DMS114 treated with DMSO at 0.1 percent for 48 hours (cell line): ENCODE results near the gene CEND1.
"Not testable (repeated sequence)": the region's sequence is repeated elsewhere in the genome, so short reads cannot be mapped to it uniquely, and the experiment has no call there.

Source experiments
- DNase-seq: peaks from one replicate; lab custom pipeline; 2025; ENCODE audit not compliant: unreplicated experiment; lab: John Stamatoyannopoulos, UW

The CEND1 gene

DNA sequence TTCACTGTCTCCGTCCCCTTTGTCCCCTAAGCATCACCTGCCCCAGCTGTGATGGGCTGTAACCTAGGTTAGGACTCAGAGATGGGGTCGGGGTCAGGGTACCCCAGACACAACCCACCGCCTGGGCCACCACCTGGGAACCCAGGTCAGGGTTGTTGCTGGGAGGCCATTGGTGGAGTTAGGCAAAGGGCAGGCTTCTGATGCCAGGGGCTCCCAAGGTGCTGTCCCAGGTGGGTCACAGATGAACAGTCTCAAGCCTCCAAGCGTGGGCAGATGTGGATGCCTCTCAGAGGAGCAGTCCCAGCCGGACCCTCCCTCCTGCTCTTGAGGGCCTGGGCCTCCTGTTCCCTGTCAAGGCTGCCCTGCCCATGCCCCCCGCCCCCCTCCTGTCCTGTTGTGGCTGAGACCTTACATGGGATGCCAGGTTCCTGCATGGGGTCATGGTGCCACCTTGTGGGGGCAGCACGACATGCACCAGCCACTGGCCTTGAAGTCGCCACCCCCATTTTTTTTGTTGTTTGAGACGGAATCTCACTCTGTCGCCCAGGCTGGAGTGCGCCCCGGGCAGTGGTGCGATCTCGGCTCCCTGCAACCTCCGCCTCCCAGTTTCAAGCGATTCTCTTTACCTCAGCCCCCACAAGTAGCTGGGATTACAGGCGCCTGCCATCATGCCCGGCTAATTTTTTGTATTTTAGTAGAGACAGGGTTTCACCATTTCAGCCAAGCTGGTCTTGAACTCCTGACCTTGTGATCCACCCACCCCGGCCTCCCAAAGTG, 24.7 kb downstream of the CEND1 start:
- no peak for DNase-seq

DNA sequence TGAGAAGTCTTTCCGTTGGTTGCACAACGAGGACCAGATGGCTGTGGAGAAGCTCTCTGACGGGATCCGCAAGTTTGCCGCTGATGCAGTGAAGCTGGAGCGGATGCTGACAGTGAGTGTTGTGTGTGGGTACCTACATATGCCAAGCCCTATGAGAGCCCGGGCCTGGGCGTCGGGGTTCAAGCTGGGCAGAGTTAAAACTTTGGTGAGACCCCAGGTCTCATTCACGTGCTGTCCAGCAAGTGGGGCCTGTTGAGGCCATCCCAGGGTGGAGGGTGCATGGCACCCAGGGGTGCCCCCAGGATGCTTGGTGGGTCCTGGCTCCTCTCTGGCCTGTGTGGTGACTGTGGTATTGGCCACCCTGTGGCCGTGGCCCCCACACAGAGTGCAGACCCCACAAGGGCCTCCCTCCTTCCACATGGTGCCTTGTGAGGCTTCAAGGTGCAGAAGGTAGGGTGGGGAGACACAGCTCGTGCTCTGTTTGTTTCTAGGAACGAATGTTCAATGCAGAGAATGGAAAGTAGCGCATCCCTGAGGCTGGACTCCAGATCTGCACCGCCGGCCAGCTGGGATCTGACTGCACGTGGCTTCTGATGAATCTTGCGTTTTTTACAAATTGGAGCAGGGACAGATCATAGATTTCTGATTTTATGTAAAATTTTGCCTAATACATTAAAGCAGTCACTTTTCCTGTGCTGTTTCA, 25.4 kb downstream of the CEND1 start:
- DNase-seq = no peak

DNA sequence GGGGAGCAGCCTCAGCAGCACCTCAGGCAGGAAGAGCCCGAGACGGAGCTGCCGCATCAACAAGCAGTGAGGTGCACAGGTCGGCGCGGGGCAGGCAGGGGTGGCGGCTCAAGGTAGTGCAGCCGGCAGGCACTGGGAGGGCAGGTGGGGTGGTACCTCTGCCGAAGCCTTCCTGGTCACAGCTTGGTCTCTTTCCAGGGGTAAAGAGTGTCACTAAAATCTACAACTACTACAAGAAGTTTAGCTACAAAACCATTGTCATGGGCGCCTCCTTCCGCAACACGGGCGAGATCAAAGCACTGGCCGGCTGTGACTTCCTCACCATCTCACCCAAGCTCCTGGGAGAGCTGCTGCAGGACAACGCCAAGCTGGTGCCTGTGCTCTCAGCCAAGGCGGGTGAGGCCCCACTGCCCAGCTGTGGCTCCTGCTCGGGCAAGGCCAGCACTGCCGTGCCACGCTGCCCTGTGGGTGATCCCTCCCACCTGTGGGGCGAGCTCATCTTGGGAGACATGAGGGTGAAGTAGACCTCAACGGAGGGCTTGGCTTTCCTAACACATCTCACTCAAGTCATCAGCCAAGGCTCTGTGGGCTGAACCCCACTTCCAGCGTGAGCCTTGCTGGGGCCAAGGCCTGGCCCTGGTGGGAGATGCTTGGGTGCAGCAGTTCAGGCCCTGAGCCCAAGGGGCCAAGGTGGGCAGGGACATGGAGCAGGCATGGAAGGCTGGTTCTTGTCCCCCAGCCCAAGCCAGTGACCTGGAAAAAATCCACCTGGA, 26.2 kb downstream of the CEND1 start:
- no peak for DNase-seq

DNA sequence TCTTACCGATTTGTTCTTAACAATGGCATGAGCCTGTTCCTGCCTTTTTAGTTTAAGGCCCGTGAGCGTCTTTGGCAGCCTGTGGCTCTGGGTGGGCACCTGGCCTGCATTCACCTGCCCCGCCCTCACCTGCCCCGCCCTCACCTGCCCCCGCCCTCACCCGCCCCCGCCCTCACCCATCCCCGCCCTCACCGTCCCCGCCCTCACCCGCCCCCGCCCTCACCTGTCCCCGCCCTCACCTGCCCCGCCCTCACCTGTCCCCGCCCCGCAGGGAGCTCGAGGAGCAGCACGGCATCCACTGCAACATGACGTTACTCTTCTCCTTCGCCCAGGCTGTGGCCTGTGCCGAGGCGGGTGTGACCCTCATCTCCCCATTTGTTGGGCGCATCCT, 26.8 kb downstream of the CEND1 start:
- no peak for DNase-seq

- DNase-seq = peak; percentile 20
Measured at GRCh38 chr11:762421-763072, 27.3 kb downstream of the CEND1 start.

- DNase-seq = no peak
Measured at GRCh38 chr11:761526-762108, 28.3 kb downstream of the CEND1 start.

DNA sequence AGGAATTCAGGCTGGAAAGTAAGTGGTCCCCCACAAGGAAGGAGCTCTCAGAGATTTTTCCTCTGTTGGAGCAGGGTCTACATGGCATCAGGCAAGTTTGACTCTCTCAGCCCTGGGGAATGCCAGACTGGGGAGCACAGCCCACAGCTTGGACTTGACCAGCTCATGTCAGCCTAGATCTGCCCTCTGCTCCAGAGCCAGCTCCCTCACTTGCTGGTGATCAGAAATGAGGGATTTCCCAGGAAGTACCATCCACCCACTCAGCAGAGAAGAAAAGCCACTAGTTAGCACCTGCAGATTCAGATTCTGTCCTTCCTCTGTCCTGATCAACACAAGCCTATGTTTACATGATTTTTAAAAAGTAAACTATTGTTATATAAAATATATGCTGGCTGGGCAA, 29.7 kb downstream of the CEND1 start:
- no peak for DNase-seq

DNA sequence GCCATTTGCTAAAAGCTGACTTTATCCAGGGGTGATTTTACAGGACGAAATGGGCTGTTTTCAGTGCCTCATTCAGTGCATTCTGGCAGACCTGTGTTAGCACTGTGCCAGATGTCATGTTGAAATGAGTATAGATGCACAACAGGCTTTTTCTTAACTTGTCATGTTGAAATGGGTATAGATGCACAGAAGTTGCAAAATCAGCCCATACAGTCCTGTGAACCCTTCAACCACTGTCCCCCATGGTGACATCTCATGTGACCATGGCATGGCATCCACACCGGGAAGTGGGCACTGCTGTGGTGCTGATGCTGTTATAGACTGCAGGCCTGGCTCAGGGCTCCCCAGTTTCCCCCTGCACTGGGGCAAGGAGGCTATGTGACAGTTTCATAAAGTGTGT, 40.2 kb downstream of the CEND1 start:
- DNase-seq = no peak

- no peak for DNase-seq
Measured at GRCh38 chr11:748007-748359, 41.9 kb downstream of the CEND1 start.

DNA sequence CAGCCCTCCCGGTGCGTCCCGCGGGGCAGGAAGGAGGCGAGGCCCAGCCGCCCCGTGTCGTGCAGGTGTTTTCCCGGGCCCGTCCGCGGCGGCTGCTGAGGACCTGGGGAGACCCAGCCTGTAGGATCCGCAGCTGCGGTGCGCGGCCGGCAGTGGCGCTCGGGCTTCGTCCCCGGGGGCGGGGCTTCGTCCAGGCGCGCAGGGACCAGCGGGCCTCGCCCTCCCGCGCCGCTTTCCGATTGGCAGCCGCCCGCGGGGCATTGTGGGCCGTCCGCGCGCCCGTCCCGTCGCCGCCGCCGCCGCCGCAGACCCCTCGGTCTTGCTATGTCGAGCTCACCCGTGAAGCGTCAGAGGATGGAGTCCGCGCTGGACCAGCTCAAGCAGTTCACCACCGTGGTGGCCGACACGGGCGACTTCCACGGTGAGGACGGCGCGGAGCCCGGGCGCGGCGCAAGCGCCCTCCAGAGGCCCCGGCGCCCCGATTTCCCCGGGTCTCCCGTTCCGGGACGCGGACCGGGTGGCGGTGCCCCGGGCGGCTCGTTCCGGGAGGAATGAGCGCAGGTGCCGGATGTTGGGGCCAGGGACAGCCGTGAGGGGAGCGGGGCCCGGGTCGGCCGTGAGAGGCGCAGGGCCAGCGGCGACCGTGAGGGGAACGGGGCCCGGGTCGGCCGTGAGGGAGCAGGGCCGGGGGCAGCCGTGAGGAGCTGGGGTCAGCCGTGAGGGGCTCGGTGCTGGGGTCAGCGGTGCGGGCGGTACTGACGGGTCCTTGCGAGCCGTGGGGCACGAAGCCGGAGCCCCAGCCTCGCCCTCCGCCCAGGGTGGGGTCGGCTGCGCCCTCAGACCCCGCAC, 42.5 kb downstream of the CEND1 start, which contains the start of gene TALDO1:
Gene TALDO1 (plus strand): TSS at position 307 of the 849 bp plus-strand sequence. CDS start 18 bp downstream, at position 325.
- DNase-seq = peak; percentile 63

- no peak for DNase-seq
Measured at GRCh38 chr11:746289-747157, 43.4 kb downstream of the CEND1 start.

DNA sequence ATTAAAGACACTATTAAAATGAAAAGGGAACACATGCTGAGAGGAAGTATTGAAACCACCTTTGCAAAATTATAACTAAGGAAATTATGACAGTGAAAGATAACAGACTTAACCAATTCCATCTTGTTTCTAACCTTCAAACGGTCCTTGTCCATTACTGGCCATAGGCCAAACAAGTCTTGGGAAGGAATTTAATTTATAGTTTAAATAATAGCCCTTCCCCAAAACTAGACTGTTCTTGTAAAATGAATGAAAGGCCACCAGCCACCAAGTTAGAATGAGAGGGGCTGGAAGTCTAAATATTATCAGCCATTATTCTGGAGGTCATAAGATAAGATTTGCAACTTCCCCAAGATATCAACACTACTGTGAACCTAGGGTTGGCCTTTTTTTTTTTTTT, 44.5 kb downstream of the CEND1 start:
- no peak for DNase-seq

GRCh38 chr11:742571-743201, 47.2 kb downstream of the CEND1 start:
- DNase-seq = no peak

DNA sequence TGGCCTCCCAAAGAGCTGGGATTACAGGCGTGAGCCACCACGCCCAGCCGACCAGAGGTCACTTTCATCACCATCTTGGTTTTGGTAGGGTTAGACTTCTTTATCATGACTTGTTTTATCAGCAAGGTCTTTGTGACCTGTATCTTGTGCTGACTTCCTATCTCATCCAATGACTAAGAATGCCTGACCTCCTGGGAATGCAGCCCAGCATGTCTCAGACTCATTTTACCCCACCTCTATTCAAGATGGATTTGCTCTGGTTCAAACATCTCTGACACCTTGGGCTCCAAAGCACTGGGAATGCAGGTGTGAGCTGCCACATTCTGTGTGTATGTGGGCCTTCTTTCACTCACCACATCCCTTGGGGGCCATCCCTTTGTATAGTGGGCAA, 47.7 kb downstream of the CEND1 start:
- no peak for DNase-seq

- not testable (repeated sequence) for DNase-seq
Measured at GRCh38 chr11:737899-738298, 52.0 kb downstream of the CEND1 start.

- DNase-seq = no peak
Measured at GRCh38 chr11:737366-737765, 52.5 kb downstream of the CEND1 start.
